ENCODE measurements around the gene REV3L.
"Not testable (repeated sequence)": the region's sequence is repeated elsewhere in the genome, so short reads cannot be mapped to it uniquely, and the experiment has no call there.

REV3L gene, protein sequence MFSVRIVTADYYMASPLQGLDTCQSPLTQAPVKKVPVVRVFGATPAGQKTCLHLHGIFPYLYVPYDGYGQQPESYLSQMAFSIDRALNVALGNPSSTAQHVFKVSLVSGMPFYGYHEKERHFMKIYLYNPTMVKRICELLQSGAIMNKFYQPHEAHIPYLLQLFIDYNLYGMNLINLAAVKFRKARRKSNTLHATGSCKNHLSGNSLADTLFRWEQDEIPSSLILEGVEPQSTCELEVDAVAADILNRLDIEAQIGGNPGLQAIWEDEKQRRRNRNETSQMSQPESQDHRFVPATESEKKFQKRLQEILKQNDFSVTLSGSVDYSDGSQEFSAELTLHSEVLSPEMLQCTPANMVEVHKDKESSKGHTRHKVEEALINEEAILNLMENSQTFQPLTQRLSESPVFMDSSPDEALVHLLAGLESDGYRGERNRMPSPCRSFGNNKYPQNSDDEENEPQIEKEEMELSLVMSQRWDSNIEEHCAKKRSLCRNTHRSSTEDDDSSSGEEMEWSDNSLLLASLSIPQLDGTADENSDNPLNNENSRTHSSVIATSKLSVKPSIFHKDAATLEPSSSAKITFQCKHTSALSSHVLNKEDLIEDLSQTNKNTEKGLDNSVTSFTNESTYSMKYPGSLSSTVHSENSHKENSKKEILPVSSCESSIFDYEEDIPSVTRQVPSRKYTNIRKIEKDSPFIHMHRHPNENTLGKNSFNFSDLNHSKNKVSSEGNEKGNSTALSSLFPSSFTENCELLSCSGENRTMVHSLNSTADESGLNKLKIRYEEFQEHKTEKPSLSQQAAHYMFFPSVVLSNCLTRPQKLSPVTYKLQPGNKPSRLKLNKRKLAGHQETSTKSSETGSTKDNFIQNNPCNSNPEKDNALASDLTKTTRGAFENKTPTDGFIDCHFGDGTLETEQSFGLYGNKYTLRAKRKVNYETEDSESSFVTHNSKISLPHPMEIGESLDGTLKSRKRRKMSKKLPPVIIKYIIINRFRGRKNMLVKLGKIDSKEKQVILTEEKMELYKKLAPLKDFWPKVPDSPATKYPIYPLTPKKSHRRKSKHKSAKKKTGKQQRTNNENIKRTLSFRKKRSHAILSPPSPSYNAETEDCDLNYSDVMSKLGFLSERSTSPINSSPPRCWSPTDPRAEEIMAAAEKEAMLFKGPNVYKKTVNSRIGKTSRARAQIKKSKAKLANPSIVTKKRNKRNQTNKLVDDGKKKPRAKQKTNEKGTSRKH (N-terminal part only)

DNA sequence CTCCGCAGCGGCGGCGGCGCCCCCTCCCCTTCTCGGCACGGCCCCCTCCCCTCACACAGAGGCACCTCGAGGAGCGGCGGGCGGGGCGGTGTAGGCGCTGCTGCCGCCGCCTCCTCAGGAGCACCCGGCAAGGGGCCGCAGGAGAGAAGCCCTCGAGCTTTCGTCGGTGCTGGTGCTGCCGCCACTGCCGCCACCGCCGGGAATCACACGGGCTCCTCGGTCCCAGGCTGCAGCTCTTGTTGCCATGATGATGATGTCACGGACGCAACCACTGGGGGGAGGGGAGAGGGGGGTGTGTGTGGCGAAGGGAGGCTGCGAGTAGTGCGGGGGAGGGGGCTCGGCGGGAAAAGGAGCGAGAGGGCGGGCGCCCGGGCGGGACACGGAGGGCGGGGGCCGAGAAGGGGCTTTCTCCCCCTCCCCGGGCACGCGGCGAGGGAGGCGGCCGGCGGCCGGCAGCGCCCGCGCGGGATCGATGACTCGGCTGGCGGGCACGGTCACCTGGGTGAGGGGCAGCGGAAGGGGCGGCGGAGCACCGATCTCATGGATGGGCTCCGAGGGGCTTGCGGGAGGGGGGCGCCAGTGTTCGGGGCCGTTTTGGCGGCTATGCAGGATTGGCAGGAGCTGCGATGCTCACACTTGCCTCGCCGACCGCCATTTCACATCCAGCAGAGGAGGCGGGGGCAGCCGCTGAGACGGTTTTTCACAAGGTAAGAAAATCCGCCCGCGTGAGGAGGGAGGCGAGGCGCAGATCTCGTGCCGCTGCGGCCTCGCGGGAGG lies at the start of gene REV3L:
Gene REV3L, minus strand, starts transcription at position 260 of the 777 bp plus-strand sequence. CDS start 330 bp downstream, outside the sequence.
- peak; percentile 94 for DNase-seq (ENCODE audit: low read depth, low spot score)

- DNase-seq (ENCODE audit: low read depth, low spot score): no peak
Observed at GRCh38 chr6:111531185-111531584, 48.2 kb upstream of the REV3L start.

DNA sequence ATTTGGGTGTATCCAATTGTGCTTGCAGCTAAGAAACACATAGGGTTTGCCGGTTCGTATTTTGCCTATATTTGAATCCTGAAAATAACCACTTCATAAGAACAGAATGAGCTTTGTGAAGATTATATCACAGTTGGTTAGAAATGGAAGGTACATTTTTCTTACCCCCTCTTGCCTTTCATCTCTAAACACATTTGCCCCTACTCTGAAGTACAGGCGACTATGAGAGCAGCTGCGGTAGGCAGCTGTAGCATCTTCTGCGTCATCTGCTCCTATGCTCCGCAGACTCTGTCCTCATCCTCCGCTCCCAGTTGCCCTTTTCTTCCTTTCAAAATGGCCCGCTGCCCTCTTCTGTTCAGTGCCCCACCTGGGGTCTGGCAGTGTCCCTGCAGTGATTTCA lies 47.6 kb upstream of the REV3L start:
- no peak for DNase-seq (ENCODE audit: low read depth, low spot score)

DNA sequence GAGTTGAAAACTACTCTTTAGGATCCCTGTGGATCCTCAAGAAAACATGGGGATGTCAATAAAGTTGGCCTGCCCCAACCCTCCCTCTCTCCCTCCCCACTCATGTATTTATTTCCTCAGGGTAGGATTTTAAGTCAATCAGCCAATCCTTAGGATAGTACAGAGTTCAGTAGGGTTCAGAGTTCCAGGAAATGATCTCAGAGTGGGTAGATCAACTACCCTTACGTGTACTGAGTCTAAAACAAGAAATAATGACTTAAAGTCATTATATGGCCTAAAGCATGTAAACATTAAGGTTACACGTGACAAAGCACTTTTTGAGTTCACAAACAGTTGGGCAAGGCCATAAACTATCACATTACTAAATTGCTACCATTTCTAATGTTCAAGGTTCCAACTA lies 47.2 kb upstream of the REV3L start:
- DNase-seq (ENCODE audit: low read depth, low spot score): no peak

DNA sequence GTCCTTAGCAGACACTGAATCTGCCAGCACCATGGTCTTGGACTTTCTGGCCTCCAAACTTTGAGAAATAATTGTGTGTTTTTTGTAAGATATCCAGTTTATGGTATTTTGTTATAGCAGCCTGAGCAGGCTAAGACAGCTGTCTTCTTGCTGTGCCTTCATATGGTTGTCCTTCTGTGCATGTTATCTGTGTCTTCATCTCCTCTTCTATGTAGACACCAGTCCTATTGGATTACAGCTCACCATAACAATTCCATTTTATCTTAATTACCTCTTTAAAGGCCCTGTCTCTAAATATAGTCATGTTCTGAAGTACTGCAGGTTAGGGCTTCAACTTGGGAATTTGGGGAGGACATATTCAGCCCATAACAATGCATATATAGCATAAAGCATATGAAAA lies 44.3 kb upstream of the REV3L start:
- DNase-seq (ENCODE audit: low read depth, low spot score): no peak

- DNase-seq (ENCODE audit: low read depth, low spot score): no peak
Observed at GRCh38 chr6:111524735-111525134, 41.7 kb upstream of the REV3L start.

- DNase-seq (ENCODE audit: low read depth, low spot score): no peak
Observed at GRCh38 chr6:111524252-111524651, 41.2 kb upstream of the REV3L start.

GRCh38 chr6:111523484-111524167 lies 40.6 kb upstream of the REV3L start:
- no peak for DNase-seq (ENCODE audit: low read depth, low spot score)

DNA sequence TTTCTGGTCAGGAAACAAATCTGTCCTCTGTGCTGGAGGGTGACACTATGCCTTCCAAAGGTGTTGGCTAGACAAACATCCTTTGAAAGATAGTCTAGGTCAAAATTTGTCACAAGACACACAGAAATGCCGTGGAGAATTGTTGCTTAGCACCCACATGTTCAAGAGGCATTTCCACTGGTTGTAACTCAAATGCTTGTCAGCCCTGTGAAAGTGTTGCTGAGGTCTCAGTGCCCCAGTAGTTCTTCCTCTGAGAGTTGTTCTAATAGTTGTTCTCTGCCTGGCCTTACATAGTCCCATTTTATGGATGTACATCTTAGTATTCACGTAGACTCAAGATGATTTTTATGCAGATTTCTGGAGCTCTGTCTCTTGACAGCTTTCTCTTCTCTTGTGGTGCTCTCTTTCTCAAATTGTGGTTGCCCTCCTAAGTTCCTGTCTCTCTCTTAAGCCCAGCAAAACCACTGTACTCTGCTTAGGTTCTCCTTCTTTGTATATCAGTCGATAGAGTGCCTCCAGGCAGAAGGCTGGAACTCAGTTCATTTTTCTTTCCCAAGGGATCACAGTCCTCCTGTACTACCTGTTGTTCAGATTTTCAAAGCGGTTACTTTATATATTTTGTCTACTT lies 39.5 kb upstream of the REV3L start:
- no peak for DNase-seq (ENCODE audit: low read depth, low spot score)

GRCh38 chr6:111521497-111522270 lies 38.7 kb upstream of the REV3L start:
- no peak for DNase-seq (ENCODE audit: low read depth, low spot score)

DNA sequence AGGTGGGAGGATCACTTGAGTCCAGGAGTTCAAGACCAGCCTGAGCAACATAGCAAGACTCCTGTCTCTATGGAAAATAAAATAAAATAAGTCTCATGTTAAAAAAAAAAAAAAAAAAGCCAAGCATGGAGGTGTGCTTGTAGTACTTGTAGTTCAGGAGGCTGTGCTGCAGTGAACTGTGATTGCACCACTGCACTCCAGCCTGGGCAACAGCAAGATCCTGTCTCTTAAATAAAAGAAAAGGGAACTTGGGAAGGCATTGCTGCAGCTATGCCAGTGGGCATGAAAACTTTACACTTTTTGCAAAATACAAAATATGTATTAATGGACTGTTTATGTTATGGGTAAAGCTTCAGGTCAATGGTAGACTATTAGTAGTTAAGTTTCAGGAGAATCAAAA lies 37.5 kb upstream of the REV3L start:
- no peak for DNase-seq (ENCODE audit: low read depth, low spot score)

DNA sequence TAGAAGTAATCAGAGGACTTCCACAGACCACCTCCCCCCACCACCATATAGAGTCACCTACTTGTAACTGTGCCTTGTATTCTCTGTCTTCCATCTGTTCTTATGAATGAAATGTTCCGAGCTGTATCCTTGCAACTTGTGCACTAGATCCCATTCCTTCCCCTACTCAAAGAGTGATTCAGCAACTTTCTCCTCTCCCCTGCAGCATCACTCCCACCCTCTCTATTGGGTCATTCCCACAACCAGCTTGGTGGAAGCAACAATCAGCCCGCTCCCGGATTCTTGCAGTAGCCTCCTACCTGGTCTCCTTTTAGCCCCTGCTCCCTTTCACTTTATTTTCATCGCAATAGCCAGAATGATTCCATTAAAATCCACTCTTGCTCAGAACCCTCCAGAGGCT lies 34.9 kb upstream of the REV3L start:
- no peak for DNase-seq (ENCODE audit: low read depth, low spot score)

DNA sequence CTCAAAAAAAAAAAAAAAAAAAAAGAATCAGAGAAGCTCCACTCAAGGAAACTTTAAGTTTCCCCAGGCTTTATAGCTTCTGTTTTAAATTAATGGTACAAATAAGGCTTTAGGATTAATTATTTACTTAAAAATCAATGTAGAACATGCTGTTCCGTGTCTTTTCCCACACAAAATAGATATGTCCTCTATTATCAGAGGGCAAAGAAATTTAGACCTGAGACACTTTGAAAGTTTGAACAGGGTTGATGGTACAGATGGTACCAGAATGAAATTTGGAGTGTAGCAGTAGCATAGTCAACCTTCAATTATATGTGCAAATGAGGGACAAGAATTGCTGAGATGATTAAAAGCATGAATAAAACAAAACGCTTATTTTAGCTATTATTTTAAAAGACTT lies 32.2 kb upstream of the REV3L start:
- no peak for DNase-seq (ENCODE audit: low read depth, low spot score)

GRCh38 chr6:111514531-111514930 lies 31.5 kb upstream of the REV3L start:
- not testable (repeated sequence) for DNase-seq (ENCODE audit: low read depth, low spot score)

- DNase-seq (ENCODE audit: low read depth, low spot score): not testable (repeated sequence)
Observed at GRCh38 chr6:111507219-111507618, 24.2 kb upstream of the REV3L start.

GRCh38 chr6:111505498-111505897 lies 22.5 kb upstream of the REV3L start:
- not testable (repeated sequence) for DNase-seq (ENCODE audit: low read depth, low spot score)

- DNase-seq (ENCODE audit: low read depth, low spot score): no peak
Observed at GRCh38 chr6:111503660-111504059, 20.6 kb upstream of the REV3L start.

- peak; percentile 68 for DNase-seq (ENCODE audit: low read depth, low spot score)
Observed at GRCh38 chr6:111503194-111503593, 20.2 kb upstream of the REV3L start.

GRCh38 chr6:111502154-111502553 lies 19.1 kb upstream of the REV3L start:
- no peak for DNase-seq (ENCODE audit: low read depth, low spot score)
